Heart left ventricle (tissue), 13 donors: ENCODE results near the gene GATAD1.
A peak's percentile ranks its signal among the peaks of the same experiment; 100 is the strongest.

Experiments used
- CTCF ChIP-seq, 12 donors: fragments of 200-600 bp; sonication (generic) in 4 of 12; IDR thresholded peaks; one replicate each; pipeline versions ENCODE4 v1.5.0 to v1.8.0; 2018 to 2022; ENCODE audit warnings: antibody characterized with exemption in 12 of 12, mild to moderate bottlenecking in 5 of 12
- POLR2A ChIP-seq, 2 donors: fragments of 450-650 bp; IDR thresholded peaks; one replicate each; pipeline ENCODE4 v1.6.1; 2017; ENCODE audit warnings: antibody characterized with exemption in 2 of 2, mild to moderate bottlenecking in 2 of 2, moderate library complexity in 2 of 2
- donor health status: ischemic (EF 13 %, LVEDD 7.1; RV severe dilation, severe dysfunction).
- donor health status: DM: no; HTN: yes; CAD: no.
- donor health status: DM: no; HTN: no; CAD: no.
- donor health status: ischemic (EF 25% LVEDD 6.9; RV normal size, moderate dysfunction).
- donor health status: ischemic (EF 25% LVEDD 5.7; RV mildly dilated, moderate dysfunction).
- donor health status: ischemic (EF 35%, LVEDD 5.7; RV mildly dilated, moderate dysfunction).
- donor health status: nonischemic (EF 11% LVEDD 7.7; RV severe dilation, severe dysfunction).
- donor health status: DM: yes; HTN: yes; CAD: no.
- donor health status: PGD.
- donor health status: ischemic (EF 29% LVEDD 5.4; RV normal size, mild dysfunction).
- donor health status: nonischemic (EF 23%, LVEDD 6.1; RV moderate dilation, normal function).

GRCh38 chr7:92461027-92462003 lies 14.0 kb downstream of the GATAD1 start:
- TF ChIP-seq POLR2A (IDR thresholded peaks at IDR 0.05) (no peak), CTCF (IDR thresholded peaks at IDR 0.05) (peak; percentile 33 to 69 (median 58))
